Left ventricle myocardium inferior (tissue), 1 donor: ENCODE results near the gene PFKP. TPM values are rescaled to one million over a fixed set of nuclear protein-coding genes. Genes with fewer than 3 reads are reported as not detected.

Source experiments
- DNase-seq: peaks from one replicate; pipeline ENCODE4 v3.0.0-alpha.2; 2020
- H3K27ac ChIP-seq: fragments of 200-600 bp; replicated peaks from 2 replicates; pipeline ENCODE4 v1.8.0; 2021
- H3K27me3 ChIP-seq: fragments of 200-600 bp; 2 replicates; pipeline ENCODE4 v1.8.0; 2021; ENCODE audit warnings: low read depth
- H3K36me3 ChIP-seq: fragments of 200-600 bp; 2 replicates; pipeline ENCODE4 v1.8.0; 2021
- H3K4me1 ChIP-seq: fragments of 200-600 bp; 2 replicates; pipeline ENCODE4 v1.8.0; 2021
- H3K4me3 ChIP-seq: fragments of 200-600 bp; 2 replicates; pipeline ENCODE4 v1.8.0; 2021; ENCODE audit warnings: mild to moderate bottlenecking, moderate library complexity
- H3K9me3 ChIP-seq: fragments of 200-600 bp; replicated peaks from 2 replicates; pipeline ENCODE4 v1.8.0; 2021
- CTCF ChIP-seq: fragments of 200-600 bp; IDR thresholded peaks from 2 replicates; pipeline ENCODE4 v1.8.0; 2021; ENCODE audit warnings: antibody characterized with exemption, mild to moderate bottlenecking, borderline replicate concordance
- intact Hi-C: fragments of 100-400 bp; cut with micrococcal nuclease; formaldehyde crosslinking; loops from one replicate; pipeline ENCODE4 v1.11.0; 2022
- total RNA-seq: library from RNA; stranded (reverse); fragmentation: NEBNext Ultra II Directional; extraction: Animal tissue kit (Norgen Biotek cat#: 25700); gene quantifications from one replicate; pipeline ENCODE4 v1.2.1, GENCODE V29; 2021
- donor health status: DM: no; HTN: yes; CAD: no; lungs with severe emphysema.

The PFKP gene
- total RNA-seq, 1 donor from 2014 or later: 206 TPM

- no peak for TF ChIP-seq CTCF
- Histone ChIP-seq H3K4me3 (no peak overlapping the region), H3K36me3 (peaks cover 100% of the 10 kb centered on the region), H3K27ac (no peak overlapping the region), H3K4me1 (peaks cover 6% of the 10 kb centered on the region), H3K9me3 (no peaks in the 10 kb centered on the region), H3K27me3 (no peaks in the 10 kb centered on the region)
- no peak for DNase-seq
- intact Hi-C loops: no loop called here
Observed at GRCh38 chr10:3145366-3145765, 78.0 kb downstream of the PFKP start.

- Histone ChIP-seq H3K4me3 (no peak overlapping the region), H3K9me3 (no peaks in the 10 kb centered on the region), H3K27ac (no peak overlapping the region), H3K27me3 (no peaks in the 10 kb centered on the region), H3K4me1 (no peaks in the 10 kb centered on the region), H3K36me3 (peaks cover 100% of the 10 kb centered on the region)
- TF ChIP-seq CTCF: no peak
- intact Hi-C loops: no loop called here
- no peak for DNase-seq
Observed at GRCh38 chr10:3146289-3146688, 78.9 kb downstream of the PFKP start.

- H3K4me3 ChIP-seq: no peak overlapping the region
- intact Hi-C loops: no loop called here
- H3K27ac ChIP-seq: no peak overlapping the region
- H3K36me3 ChIP-seq: peaks cover 100% of the 10 kb centered on the region
- no peaks in the 10 kb centered on the region for H3K27me3 ChIP-seq
- H3K4me1 ChIP-seq: no peaks in the 10 kb centered on the region
- no peak for DNase-seq
- no peak for TF ChIP-seq CTCF
- H3K9me3 ChIP-seq: no peaks in the 10 kb centered on the region
Observed at GRCh38 chr10:3147117-3147820, 79.9 kb downstream of the PFKP start.

GRCh38 chr10:3148041-3148440, 80.7 kb downstream of the PFKP start:
- no peaks in the 10 kb centered on the region for H3K9me3 ChIP-seq
- H3K4me1 ChIP-seq: no peaks in the 10 kb centered on the region
- peaks cover 100% of the 10 kb centered on the region for H3K36me3 ChIP-seq
- no peak overlapping the region for H3K27ac ChIP-seq
- intact Hi-C loops: no loop called here
- no peak overlapping the region for H3K4me3 ChIP-seq
- no peak for TF ChIP-seq CTCF
- no peak for DNase-seq
- no peaks in the 10 kb centered on the region for H3K27me3 ChIP-seq

GRCh38 chr10:3148994-3149393, 81.6 kb downstream of the PFKP start:
- Histone ChIP-seq H3K9me3 (no peaks in the 10 kb centered on the region), H3K36me3 (peaks cover 100% of the 10 kb centered on the region), H3K4me3 (no peak overlapping the region), H3K27me3 (no peaks in the 10 kb centered on the region), H3K27ac (no peak overlapping the region), H3K4me1 (no peaks in the 10 kb centered on the region)
- intact Hi-C loops: no loop called here
- DNase-seq: no peak
- no peak for TF ChIP-seq CTCF
